Pulmonary artery endothelial cell (primary cell): Measurements from ENCODE around the gene LRPPRC. TPM values are rescaled to one million over a fixed set of nuclear protein-coding genes. Genes with fewer than 3 reads are reported as not detected.

Experiments used
- DNase-seq: peaks from one replicate; pipeline ENCODE4 v3.0.0-alpha.2; 2011; ENCODE audit warnings: low read depth, low spot score
- total RNA-seq: library from RNA; depleted of rRNA; stranded (reverse); fragments of >200 nt; gene quantifications from 2 replicates; pipeline ENCODE4 v1.2.3, GENCODE V29; 2014

Gene LRPPRC
- total RNA-seq, 1 donor from 2014 or later: 68.8 TPM

GRCh38 chr2:43980902-43981301, 14.9 kb downstream of the LRPPRC start:
- no peak for DNase-seq

GRCh38 chr2:43977677-43978375, 18.0 kb downstream of the LRPPRC start:
- no peak for DNase-seq

- no peak for DNase-seq
Measured at GRCh38 chr2:43960921-43961320, 34.9 kb downstream of the LRPPRC start.

- no peak for DNase-seq
Measured at GRCh38 chr2:43958397-43959275, 37.2 kb downstream of the LRPPRC start.

- DNase-seq: peak; percentile 3
Measured at GRCh38 chr2:43950383-43951008, 45.3 kb downstream of the LRPPRC start.

GRCh38 chr2:43948370-43948769, 47.4 kb downstream of the LRPPRC start:
- no peak for DNase-seq

GRCh38 chr2:43946685-43947084, 49.1 kb downstream of the LRPPRC start:
- DNase-seq: no peak

- no peak for DNase-seq
Measured at GRCh38 chr2:43945439-43945838, 50.4 kb downstream of the LRPPRC start.

- DNase-seq: no peak
Measured at GRCh38 chr2:43944915-43945314, 50.9 kb downstream of the LRPPRC start.

- no peak for DNase-seq
Measured at GRCh38 chr2:43943809-43944452, 51.9 kb downstream of the LRPPRC start.

- no peak for DNase-seq
Measured at GRCh38 chr2:43943323-43943722, 52.5 kb downstream of the LRPPRC start.

GRCh38 chr2:43942881-43943280, 52.9 kb downstream of the LRPPRC start:
- no peak for DNase-seq

- DNase-seq: no peak
Measured at GRCh38 chr2:43941966-43942365, 53.8 kb downstream of the LRPPRC start.

GRCh38 chr2:43941359-43941758, 54.4 kb downstream of the LRPPRC start:
- no peak for DNase-seq

GRCh38 chr2:43939695-43940256, 56.0 kb downstream of the LRPPRC start:
- DNase-seq: no peak

GRCh38 chr2:43937269-43937820, 58.4 kb downstream of the LRPPRC start:
- no peak for DNase-seq

GRCh38 chr2:43934567-43934966, 61.2 kb downstream of the LRPPRC start:
- DNase-seq: no peak

- no peak for DNase-seq
Measured at GRCh38 chr2:43931293-43931692, 64.5 kb downstream of the LRPPRC start.

GRCh38 chr2:43927442-43927841, 68.3 kb downstream of the LRPPRC start:
- no peak for DNase-seq

- DNase-seq: no peak
Measured at GRCh38 chr2:43925431-43925830, 70.4 kb downstream of the LRPPRC start.

GRCh38 chr2:43924463-43924862, 71.3 kb downstream of the LRPPRC start:
- no peak for DNase-seq
